ENCODE results near the gene KIAA1755.

KIAA1755 gene

DNA sequence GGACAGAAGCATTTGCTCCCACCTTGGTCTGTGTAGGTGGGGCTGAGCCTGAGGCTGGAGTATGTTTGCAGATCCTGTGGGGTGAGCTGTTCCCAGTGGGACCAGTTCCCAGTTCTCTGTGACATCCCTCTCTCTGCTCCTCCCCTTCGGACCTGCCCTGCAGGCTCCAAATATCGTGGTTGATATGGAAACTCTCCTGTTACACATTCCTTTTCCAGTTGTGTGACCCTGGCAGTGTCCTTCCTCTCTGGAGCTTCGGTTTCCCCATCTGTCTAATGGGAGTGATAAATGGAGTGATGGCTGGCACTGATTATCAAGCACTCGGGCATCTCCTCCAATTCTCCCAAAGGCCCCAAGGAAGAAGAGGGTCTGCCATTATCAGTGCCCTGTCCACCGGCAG lies 79.8 kb downstream of the KIAA1755 start:
- no peak for DNase-seq (ENCODE audit: low read depth)

DNA sequence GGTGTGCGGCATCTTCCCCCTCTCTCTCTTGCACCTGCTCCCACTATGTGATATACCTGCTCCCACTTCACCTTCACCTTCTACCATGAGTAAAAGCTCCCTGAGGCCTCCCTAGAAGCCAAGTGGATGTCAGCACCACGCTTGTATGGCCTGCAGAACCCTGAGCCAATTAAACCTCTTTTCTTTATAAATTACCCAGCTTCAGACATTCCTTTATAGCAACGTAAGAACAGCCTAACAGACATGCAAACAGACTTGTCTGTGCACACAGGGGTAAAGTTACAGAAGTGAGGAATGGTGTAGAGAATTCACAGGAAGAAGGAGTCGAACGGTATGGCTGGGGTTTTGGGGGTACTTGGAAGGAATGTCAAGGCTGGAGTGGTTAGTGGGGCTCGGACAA lies 80.7 kb downstream of the KIAA1755 start:
- DNase-seq (ENCODE audit: low read depth): no peak

DNA sequence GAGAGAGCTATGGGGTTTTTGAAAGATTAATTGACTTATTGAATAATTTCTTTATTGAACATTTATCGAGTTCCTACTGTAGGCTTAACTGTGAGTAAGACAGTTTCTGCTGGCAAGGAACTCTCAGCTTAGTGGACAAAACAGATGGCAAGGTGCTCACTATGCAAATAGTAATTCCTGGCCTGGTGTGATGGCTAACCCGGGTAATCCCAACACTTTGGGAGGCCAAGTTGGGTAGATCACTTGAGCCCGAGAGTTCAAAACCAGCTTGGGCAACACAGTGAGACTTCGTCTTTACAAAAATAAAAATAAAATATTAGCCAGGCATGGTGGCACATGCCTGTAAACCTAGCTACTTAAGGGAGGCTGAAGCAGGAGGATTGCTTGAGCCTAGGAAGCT lies 82.0 kb downstream of the KIAA1755 start:
- DNase-seq (ENCODE audit: low read depth): no peak

DNA sequence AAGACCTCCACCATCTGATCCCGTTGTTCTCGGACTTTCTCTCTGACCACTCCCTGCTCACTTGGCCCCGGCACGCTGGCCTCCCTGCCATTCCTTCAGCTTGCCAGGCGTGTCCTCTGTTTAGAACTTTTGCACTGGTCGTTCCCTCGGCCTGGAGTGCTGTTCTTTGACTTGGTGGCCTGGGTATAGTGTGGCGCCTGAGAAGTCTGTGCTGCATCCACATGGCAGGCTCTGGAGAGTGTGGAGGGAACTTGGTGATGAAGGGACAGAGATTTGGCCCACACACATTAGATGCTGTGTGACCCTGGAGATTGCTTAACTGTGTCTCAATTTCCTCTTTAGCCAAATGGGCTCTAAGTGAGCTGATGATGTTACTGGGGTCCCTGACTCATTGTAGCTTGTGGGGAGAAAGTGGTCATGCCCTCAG lies 82.5 kb downstream of the KIAA1755 start:
- DNase-seq (ENCODE audit: low read depth): no peak

DNA sequence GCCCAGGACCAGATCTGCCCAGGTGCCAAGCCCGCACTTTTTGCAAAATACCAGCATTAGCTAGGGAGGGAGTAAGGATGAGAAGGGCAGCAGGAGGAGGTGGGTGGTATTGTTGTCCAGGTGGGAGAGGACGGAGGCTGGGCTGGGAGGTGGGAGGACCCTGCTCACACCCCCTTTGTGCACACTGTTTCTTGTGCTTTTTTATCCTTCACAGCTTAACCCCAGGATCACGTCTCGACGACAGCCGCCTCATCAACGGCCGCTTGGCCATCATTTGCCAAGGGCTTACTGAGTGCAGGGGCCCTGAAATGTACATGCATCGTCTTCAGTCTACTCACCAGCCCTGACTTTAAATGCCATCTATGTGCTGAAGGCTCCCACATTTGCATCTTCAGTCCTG lies 83.3 kb downstream of the KIAA1755 start:
- DNase-seq (ENCODE audit: low read depth): no peak

DNA sequence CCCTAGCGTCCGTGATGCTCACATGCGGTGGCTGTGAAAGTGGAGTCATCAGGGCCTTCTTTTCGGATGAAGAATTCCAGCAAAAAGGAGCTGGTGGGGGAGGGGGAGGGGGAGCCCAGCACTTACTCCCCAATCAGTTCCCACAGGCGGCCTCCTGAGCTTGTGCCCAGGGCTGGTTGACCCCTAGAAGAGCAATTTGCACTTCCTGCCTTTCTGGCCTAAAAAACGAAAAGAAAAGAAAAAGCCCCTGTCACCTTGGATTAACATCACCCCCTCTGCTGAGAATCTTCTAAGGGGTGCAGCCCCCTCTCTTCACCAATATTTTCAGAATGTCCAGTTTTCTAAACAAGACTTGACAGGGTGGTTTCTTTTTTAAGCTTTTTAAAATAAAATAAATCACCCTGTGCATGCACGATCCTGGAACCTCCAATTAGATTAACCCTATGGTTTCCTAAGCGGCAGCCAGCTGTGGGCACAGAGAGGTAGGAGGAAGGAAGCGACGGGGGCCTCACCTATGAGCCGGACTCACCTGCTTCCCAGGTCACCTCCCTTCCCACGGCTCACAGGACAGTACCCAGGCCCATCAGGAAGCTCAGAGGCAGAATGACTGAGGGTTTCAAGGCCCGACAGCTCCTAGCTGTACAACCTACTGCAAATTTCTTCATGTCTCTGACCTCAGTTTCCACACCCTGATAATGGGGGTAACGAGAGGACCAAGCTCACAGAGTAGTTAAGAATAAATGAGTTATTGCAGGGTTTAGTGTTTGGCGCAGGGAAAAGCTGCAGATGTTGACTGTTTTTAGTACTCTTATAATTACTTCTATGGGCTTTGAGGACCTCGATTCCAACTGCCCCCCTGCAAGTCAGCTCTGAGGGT lies 85.0 kb downstream of the KIAA1755 start:
- DNase-seq (ENCODE audit: low read depth): no peak

DNA sequence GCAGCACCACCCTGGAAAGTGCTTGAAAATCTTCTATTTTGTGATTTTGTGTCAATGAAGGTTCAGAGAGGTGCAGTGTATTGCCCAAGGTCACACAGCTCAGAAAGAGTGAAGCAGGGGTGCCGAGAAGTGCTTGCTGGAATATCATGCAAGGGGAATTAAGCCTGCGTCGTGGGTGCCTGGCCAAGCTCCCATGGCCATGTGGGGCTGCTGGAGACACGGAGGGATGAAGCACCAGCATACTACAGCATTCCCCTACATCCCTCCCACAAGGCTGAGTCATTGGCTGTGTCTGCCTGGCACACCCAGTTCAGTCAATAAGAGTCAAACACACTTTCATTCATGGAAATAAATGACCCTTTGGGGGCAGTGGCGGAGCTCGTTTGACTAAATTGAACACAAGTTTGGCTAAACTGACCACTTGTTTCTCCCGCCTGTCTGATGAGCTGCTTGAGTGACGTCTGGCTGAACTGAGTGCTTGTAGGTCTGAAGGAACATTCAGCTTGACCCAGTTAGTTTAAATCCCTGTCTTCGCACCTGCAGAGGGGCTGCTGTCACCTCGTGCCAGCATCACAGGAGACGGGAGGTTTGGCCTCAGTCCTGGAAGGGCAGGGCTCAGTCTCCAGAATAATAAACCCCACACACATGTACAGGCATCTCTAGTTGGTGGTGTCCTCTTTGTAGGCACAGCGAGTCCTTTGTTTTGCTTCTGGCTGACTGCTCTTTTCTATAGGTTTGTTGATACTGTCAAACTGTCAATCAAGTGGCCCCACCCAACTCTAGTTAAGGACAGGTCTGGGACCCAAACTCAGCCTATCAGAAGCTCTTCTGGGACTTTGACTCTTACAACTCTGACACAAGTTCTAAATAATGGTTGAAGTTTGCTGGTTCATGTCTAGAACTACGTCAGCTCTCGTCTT lies 87.0 kb downstream of the KIAA1755 start:
- no peak for DNase-seq (ENCODE audit: low read depth)

DNA sequence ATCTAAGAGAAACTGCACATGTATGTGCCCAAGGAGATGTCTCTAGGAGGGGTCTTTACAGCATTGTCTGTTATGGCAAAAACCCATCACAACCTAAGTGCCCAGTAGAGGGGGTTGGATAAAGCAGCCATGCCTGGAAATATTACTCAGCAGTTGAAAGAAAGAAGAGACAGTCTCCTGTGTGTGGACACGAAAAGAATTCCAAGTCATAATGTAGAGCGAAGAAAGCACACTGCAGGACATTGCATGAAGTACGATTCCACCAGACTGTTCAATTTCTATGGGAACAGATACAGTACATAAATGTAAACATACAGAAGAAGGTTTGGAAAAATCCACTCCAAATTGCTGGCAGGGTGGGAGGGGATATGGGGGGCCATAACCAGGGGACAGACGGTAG lies 88.1 kb downstream of the KIAA1755 start:
- DNase-seq (ENCODE audit: low read depth): no peak

DNA sequence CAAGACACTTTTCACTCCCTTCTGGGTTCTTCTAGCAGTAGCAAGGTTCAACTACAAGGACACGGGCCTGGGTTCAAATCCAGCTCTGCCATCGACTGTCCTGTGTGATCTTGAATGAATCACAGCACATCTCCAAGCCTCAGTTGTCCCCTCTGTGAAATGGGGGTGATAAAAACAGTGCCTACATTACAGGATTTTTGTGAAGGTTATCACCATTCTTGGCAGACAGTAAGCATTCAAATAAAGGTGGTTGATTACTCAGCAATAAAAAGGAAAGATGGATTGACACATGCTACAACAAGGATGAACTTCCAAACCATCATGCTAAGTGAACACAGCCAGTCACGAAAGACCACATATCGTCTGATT lies 88.9 kb downstream of the KIAA1755 start:
- no peak for DNase-seq (ENCODE audit: low read depth)

DNA sequence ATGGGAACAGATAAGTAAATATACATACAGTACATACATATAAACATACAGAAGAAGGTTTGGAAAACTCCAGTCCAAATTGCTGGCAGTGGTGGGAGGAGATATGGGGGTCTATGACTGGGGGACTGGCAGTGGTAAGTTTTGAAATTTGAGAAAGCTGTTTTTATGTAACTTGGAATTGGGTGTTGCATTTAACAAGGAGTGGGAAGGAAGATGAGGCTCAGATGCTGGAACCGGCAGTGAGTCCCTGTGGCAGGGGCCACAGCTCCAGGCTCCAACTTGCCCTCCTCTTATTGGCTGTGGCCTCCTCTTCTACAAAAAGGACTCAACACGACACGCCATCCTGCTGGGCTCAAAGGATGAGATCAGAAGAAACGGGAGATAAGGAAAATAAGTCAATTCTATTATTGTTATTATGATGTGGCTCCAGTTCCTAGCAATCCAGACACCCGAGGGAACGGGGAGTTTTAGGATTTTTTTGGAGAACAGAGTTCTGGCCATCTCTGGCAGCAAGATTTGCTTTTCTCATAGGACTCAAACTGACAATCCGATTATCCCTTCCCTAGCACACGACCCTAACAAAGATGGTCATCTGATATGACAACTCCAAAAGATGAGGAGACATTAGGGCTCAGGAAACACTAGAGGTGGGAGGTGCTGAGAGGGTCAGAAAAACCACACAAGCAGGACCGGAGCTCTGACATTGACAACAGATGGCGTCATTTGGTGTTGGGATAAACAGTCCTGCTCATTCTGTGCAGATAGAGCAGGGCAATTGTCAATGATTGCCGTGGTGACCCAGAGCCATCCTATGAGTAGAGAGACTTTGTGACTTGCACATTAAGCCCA lies 89.5 kb downstream of the KIAA1755 start:
- no peak for DNase-seq (ENCODE audit: low read depth)

DNA sequence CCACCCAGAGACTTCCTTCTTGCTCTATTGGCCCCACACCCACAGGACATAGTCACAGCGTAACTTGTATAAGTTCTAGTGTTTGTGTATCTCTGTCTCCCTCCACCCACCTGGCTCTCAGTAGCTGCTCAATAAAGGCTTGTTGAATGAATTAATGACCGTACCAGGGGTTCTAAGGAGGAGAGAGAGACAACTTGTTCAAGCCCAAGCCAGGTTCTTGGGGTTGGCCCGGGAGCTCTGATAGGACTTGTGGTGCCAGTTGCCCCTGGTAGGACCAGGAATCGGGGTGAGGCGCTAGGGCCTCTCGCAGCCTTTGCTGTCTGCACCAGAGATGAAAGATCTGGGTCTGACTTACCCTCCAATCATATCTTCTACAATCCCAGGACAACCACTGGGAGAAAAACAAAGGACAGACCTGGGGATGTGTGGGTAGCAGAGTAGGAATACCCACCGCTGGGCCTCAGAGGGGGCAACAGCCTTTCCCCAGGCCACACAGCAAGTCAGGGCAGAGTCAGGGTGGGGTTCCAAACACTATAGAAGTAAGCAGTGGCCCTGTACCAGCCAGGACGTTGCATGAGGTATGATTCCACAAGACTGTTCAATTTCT lies 90.2 kb downstream of the KIAA1755 start:
- no peak for DNase-seq (ENCODE audit: low read depth)

DNA sequence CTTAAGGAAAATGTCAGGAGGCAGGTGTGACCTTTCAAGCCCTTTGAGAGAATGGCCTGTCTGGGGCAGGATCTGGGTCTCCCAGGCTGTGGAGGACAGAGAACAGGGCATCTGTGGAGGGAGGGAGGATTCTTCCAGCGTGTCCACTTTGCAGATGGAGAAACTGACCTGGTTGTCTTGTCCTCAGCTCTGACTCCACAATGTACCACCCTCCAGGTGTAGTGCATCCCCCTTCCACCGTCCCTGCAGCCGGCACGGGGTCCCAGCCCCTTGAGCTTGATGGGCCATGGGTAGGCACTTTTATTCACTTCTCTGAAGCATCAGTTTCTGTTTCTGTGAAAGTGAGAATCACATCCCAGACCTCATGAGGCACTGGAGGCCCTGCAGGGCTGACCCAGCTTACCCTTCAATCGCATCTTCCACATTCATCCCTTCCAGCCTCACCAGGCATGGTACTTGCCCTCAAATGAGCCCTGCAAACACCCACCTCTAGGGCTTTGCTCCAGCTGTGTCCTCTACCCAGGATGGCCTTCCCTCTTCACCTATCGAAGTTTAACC lies 90.8 kb downstream of the KIAA1755 start:
- no peak for DNase-seq (ENCODE audit: low read depth)

DNA sequence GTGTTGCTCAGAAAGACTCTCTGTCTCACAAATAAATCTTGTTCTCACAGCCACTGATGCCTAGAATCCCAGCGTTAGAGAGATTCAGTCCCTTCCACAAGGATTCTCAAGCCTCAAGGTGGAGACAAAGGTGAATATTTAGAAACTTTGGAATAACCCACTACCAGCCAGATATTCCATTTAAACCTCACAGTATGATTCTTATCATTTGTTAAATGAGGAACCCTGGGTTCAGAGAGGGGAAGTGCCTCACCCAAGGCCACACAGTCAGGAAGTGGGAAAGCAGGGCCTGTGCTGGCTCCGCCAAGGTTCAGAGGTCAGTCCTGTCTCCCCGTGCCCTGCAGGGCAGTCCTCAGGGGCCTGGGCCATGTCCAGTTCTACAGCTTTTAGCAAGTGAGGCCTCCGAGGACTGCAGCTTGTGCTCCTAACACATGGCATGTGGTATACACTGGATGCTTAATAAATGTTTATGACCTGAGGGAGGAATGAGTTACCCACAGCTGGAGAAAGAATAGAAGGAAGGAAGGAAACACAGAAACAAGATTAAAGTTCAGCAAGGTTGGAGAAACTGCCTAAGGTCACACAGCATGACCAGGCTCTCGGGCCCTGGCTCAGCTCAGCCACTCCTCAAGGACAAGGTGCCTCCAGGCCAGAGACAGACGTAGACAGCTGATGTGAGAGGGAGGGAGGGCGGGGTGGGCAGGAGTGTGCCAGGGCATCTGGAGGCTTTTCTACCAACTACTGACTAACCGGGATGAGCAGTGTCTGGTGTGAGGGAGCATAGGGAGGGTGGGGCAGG lies 91.5 kb downstream of the KIAA1755 start:
- DNase-seq (ENCODE audit: low read depth): no peak

DNA sequence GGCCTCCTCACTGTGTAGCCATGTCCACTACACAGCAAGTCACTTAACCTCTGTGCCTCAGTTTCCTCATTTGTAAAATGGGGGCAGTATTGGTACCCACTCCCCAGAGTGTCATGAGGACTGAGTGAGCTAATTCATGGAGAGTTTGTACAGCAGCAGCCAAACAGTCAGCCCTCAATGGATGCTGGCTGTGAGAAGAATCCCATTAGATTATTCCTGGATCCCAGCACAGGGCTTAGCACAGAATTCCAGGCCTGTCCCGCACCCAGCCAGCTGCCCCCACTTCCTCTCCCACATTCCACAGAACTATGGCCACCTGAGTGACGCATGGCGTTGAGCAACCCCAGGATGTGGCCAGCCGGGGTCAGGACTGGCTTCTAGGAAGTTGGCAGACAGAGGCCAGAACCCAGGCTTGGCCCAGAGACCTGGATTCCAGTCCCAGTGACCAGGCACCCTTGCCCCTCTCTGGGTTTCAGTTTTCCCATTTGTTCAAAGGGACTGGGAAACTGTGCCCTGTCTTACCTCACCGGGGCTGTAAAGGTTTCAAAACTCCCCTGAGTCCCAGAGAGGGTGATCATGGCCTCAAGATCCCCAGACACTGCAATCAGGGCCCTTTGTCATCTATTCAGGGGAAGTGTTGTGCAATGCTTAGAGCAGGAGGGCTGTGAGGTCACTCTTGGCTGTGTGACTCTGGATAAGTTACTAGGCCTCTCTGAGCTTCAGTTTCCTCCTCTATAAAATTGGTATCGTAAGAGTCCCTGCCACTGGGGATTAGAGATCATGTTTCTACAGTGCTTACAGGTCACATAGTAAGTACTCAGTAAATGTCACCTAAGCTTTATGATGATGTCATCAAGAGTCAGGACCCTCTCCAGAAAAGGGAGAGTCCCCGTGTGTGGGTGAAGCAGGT lies 92.4 kb downstream of the KIAA1755 start:
- DNase-seq (ENCODE audit: low read depth): no peak

DNA sequence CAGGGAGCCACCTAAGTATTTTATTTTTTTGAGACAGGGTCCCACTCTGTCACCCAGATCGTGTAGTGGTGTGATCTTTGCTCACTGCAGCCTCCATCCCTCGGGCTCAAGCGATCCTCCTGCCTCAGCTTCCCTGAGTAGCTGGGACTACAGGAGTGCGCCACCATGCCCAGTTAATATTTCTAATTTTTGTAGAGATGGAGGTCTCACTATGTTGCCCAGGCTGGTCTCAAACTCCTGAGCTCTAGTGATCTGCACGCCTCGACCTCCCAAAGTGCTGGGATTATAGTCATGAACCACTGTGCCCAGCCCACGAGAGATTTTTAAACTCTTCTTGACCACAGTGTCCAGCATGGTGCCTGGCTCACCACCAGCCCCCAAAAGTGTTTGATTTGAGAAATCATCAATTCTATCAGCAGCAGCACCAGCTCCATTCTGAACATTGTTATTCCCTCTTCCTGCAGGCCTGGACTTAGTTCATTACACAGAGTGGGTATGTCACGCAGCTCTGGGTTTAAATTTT lies 93.1 kb downstream of the KIAA1755 start:
- no peak for DNase-seq (ENCODE audit: low read depth)

DNA sequence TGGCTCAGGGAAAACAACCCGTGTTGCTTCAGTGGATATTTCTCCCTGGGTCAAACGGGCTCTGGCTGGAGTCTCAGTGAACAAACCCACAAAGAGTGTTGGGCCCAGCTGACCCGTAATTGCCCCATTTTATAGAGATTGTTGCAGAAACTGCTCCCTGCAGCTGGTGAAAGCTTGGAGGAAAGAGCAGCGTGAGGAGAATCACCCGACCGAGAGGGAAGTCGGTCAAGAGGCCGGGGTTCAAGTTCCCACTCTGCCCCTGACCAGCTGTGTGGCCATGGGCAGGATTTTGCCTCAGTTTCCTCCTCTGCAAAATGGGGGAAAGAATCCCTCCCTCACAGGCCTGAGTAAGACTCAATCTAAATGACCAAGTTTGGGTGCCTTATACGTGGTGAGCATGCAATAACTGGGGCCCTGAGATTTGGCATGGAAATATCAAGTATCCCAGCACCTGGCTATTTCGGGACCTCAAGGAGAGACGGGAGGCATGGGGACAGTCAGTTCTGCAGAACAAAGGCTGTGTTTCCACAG lies 93.8 kb downstream of the KIAA1755 start:
- DNase-seq (ENCODE audit: low read depth): no peak

DNA sequence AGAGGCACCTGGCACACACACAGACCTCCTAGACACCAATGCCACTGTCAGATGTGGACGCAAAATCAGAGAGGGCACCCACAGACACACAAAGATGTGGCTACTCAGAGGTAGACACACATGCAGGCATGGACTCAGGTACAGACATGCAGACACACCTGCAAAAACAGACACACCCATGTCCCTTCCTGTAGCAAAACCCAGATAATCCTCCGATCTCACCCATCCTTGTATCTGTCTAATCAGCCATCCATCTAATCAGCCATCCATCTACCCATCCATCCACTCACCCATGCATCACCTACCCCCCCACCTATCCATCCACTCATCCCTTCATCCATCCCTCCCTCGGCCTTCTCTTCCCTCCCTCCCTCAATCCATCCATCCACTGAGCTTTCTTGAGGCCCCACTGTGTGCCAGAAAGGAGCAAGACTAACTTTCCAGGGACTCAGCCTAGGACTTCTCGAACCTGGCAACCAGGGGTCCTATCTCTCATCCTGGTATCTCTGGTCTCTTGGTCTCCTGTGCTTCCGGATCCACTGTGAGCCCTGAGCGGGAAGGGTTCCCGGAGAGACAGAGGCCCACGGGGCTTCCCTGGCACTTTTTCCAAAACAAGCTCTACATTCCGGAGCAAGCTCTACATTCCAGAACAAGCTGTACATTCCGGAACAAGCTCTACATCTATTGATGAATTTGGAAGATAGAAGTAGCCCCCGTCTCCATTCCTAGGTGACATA lies 94.4 kb downstream of the KIAA1755 start:
- DNase-seq (ENCODE audit: low read depth): no peak
